Sigmoid colon (tissue), 7 donors: ENCODE results near the gene ERI3. TPM values are rescaled to one million over a fixed set of nuclear protein-coding genes. Genes with fewer than 3 reads are reported as not detected.
A peak's percentile ranks its signal among the peaks of the same experiment; 100 is the strongest.

Source experiments
- DNase-seq: peaks from one replicate; pipeline ENCODE4 v3.0.0-alpha.2; 2019
- H3K27ac ChIP-seq, 4 donors: fragments of 200-600 bp; sonication (generic); one replicate each; pipeline ENCODE4 v1.5.1; 2016 to 2019; ENCODE audit warnings: mild to moderate bottlenecking in 1 of 4
- H3K27me3 ChIP-seq, 3 donors: fragments of 200-600 bp; sonication (generic); one replicate each; pipeline ENCODE4 v1.5.1; 2019; ENCODE audit warnings: mild to moderate bottlenecking in 1 of 3
- H3K36me3 ChIP-seq, 4 donors: fragments of 200-600 bp; sonication (generic); one replicate each; pipeline ENCODE4 v1.5.1; 2016 to 2019
- H3K4me1 ChIP-seq, 4 donors: fragments of 200-600 bp; sonication (generic); one replicate each; pipeline ENCODE4 v1.5.1; 2017 to 2019
- H3K4me3 ChIP-seq, 4 donors: fragments of 200-600 bp; sonication (generic); one replicate each; pipeline ENCODE4 v1.5.1; 2017 to 2019; ENCODE audit warnings: mild to moderate bottlenecking in 2 of 4, moderate library complexity in 1 of 4
- H3K9me3 ChIP-seq, 4 donors: fragments of 200-600 bp in 3 of 4; sonication (generic) in 3 of 4; one replicate each; pipeline versions ENCODE4 v1.5.1 to v1.6.1; 2013 to 2019
- CTCF ChIP-seq, 4 experiments: fragments of 450-650 bp in 3 of 4; fragments of 200-600 bp in 1 of 4; IDR thresholded peaks; one replicate each; pipeline ENCODE4 v1.5.1; 2016 to 2019; ENCODE audit warnings: antibody characterized with exemption in 4 of 4, mild to moderate bottlenecking in 3 of 4, moderate library complexity in 2 of 4
- EP300 ChIP-seq, 4 donors: sonication (generic); formaldehyde crosslinking; IDR thresholded peaks; one replicate each; pipeline ENCODE4 v1.6.1; 2017; ENCODE audit warnings: antibody characterized with exemption in 4 of 4
- POLR2A ChIP-seq, 2 donors: fragments of 450-650 bp; IDR thresholded peaks; one replicate each; pipeline ENCODE4 v1.6.1; 2016; ENCODE audit warnings: antibody characterized with exemption in 2 of 2, mild to moderate bottlenecking in 2 of 2, moderate library complexity in 2 of 2
- POLR2AphosphoS5 ChIP-seq, 4 donors: sonication (generic); formaldehyde crosslinking; IDR thresholded peaks; one replicate each; pipeline ENCODE4 v1.6.1; 2017; ENCODE audit warnings: antibody characterized with exemption in 4 of 4
- WGBS, 2 donors: extraction: QIAGEN DNeasy Blood & Tissue Kit; methylation state at CpG; one replicate each; pipeline ENCODE4 v1.1.7; 2013; 5-methylcytosine and 5-hydroxymethylcytosine counted together
- intact Hi-C: fragments of 100-400 bp; cut with DNase I; formaldehyde crosslinking; loops from one replicate; pipeline ENCODE4 v1.15.1; 2023
- polyA plus RNA-seq, 3 donors: library from polyadenylated mRNA; stranded (reverse); fragments of 200-250 nt; gene quantifications; one replicate each; pipeline ENCODE4 v1.2.3, GENCODE V29; 2013
- total RNA-seq, 4 donors: library from RNA; depleted of rRNA; stranded (reverse); fragments of >200 nt; gene quantifications; one replicate each; pipeline ENCODE4 v1.1.0, GENCODE V29; 2016
- donor health status: healthy with polysubstance abuse.
- donor health status: Bipolar disorder and iron deficiency.
- donor health status: healthy.

ERI3 gene
- total and polyA plus RNA-seq, 7 donors = 25.6 to 88.3 (median 40.3) TPM

DNA sequence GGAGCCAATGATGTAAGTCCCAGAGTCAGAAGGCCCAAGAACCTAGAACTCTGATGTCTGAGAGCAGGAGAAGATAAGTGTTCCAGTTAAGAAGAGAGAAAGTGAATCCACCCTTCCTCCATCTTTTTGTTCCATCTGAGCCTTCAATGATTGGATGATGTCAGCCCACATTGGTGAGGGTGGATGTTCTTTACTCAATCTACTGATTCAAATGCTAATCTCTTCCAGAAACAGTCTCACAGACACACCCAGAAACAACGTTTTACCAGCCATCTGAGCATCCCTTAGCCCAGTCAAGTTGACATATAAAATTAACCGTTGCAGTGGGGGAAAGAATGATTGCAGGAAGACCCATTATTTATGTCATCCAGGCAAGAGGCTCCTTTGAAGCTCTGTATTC, 33.5 kb upstream of the ERI3 start:
- no peak overlapping the region for H3K4me3 ChIP-seq
- no peaks in the 10 kb centered on the region for H3K4me1 ChIP-seq
- H3K27me3 ChIP-seq = peaks cover 0 to under 1% (median 0%) of the 10 kb centered on the region in 3 donors
- H3K9me3 ChIP-seq = no peaks in the 10 kb centered on the region
- no peak overlapping the region for H3K27ac ChIP-seq
- WGBS, 2 donors = 50 to 56% methylated on average over 2 of the region's 2 CpGs
- no peak for DNase-seq
- no peaks in the 10 kb centered on the region for H3K36me3 ChIP-seq
- intact Hi-C loops = loop anchor here (10.0 kb wide), 1 partner anchor 116 kb away; no protein-coding TSS in a partner anchor
- TF ChIP-seq POLR2AphosphoS5 (IDR thresholded peaks at IDR 0.05) (no peak), EP300 (IDR thresholded peaks at IDR 0.05) (no peak), POLR2A (IDR thresholded peaks at IDR 0.05) (no peak), CTCF (IDR thresholded peaks at IDR 0.05) (no peak)

DNA sequence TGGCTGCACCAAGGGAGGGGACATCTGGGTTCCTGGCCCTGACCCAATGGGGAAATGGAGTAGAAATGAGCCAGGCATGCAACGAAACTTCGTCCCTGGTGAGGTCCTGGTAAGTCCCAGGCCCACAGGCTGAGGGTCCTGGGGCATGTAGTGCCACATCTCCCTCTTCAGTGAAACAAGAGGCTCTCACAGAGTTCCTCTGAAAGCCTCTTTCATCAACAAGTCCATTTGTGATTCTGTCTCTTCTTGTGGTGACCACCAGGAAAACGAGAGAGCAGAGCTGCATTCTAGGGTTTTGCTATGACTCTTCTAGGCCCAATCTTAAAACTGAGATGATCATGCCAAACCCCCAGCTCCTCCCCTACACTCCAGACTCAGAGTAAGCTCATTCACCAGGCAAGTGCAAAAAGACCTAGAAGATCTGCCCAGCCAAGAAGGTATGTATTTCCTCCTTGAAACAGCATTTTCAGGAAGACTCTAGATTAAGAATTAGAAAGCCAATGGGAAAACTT, 25.7 kb upstream of the ERI3 start:
- no peak for DNase-seq
- WGBS, 2 donors = 67 to 75% methylated on average over 3 of the region's 3 CpGs
- intact Hi-C loops = loop anchor here (10.0 kb wide), 1 partner anchor 124 kb away; no protein-coding TSS in a partner anchor
- no peaks in the 10 kb centered on the region for H3K27me3 ChIP-seq
- no peak overlapping the region for H3K4me3 ChIP-seq
- H3K27ac ChIP-seq = no peak overlapping the region
- no peaks in the 10 kb centered on the region for H3K9me3 ChIP-seq
- no peaks in the 10 kb centered on the region for H3K36me3 ChIP-seq
- H3K4me1 ChIP-seq = no peaks in the 10 kb centered on the region
- no peak for TF ChIP-seq CTCF (IDR thresholded peaks at IDR 0.05)
- TF ChIP-seq POLR2A (IDR thresholded peaks at IDR 0.05) = no peak
- no peak for TF ChIP-seq POLR2AphosphoS5 (IDR thresholded peaks at IDR 0.05)
- no peak for TF ChIP-seq EP300 (IDR thresholded peaks at IDR 0.05)

- intact Hi-C loops = loop anchor here (2.0 kb wide), 1 partner anchor 217 kb away; no protein-coding TSS in a partner anchor
- H3K9me3 ChIP-seq = no peaks in the 10 kb centered on the region
- DNase-seq = no peak
Measured at GRCh38 chr1:44377925-44378784, 23.1 kb upstream of the ERI3 start.

GRCh38 chr1:44375547-44375946, 20.5 kb upstream of the ERI3 start:
- Histone ChIP-seq H3K9me3 (no peaks in the 10 kb centered on the region), H3K4me1 (no peaks in the 10 kb centered on the region), H3K4me3 (no peak overlapping the region), H3K27me3 (no peaks in the 10 kb centered on the region), H3K36me3 (no peaks in the 10 kb centered on the region), H3K27ac (no peak overlapping the region)
- intact Hi-C loops = no loop called here
- WGBS, 2 donors = 96% methylated on average over 6 of the region's 6 CpGs
- no peak for DNase-seq
- TF ChIP-seq EP300 (IDR thresholded peaks at IDR 0.05) (no peak), CTCF (IDR thresholded peaks at IDR 0.05) (no peak), POLR2AphosphoS5 (IDR thresholded peaks at IDR 0.05) (no peak), POLR2A (IDR thresholded peaks at IDR 0.05) (no peak)

More at GRCh38 chr1:44377925-44378784, 23.1 kb upstream of the ERI3 start:
- Histone ChIP-seq H3K27ac (no peak overlapping the region), H3K4me3 (no peak overlapping the region), H3K27me3 (no peaks in the 10 kb centered on the region), H3K4me1 (no peaks in the 10 kb centered on the region), H3K36me3 (no peaks in the 10 kb centered on the region)
- 68 to 70% methylated on average over 12 of the region's 12 CpGs for WGBS, 2 donors
- TF ChIP-seq CTCF (IDR thresholded peaks at IDR 0.05) (peak; percentile 12 to 58 (median 44)), POLR2AphosphoS5 (IDR thresholded peaks at IDR 0.05) (no peak)
